Dermis microvascular lymphatic vessel endothelial cell (primary cell): Measurements from ENCODE around the gene RSF1. TPM values are rescaled to one million over a fixed set of nuclear protein-coding genes. Genes with fewer than 3 reads are reported as not detected.

Source experiments
- DNase-seq, 2 donors: peaks; one replicate each; pipeline versions ENCODE4 v3.0.0 to v3.0.0-alpha.2; 2010; ENCODE audit warnings: low read depth in 2 of 2
- total RNA-seq: library from RNA; depleted of rRNA; stranded (reverse); fragments of >200 nt; gene quantifications from 2 replicates; pipeline ENCODE4 v1.2.1, GENCODE V29; 2014

The RSF1 gene
- total RNA-seq, 1 donor from 2014 or later, result 12.8 TPM

DNA sequence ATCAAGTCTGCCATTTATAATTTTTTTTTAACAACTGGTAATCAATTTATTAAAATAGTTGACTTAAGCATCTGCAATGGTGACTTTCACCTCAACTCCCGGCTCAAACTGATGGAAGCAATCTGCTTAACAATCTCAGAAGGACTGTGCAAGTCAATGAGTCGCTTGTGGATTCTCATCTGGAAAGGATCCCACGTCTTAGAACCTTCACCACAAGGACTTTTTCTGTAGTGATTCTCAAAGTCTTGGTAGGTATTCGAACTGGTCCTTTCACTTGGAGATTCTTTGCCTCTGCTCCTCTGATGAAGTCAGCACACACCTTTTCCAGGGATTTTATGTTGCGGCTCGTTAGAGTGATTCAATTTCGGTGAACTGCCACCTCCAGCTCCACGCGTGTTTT lies 7.3 kb downstream of the RSF1 start:
- DNase-seq, result no peak

DNA sequence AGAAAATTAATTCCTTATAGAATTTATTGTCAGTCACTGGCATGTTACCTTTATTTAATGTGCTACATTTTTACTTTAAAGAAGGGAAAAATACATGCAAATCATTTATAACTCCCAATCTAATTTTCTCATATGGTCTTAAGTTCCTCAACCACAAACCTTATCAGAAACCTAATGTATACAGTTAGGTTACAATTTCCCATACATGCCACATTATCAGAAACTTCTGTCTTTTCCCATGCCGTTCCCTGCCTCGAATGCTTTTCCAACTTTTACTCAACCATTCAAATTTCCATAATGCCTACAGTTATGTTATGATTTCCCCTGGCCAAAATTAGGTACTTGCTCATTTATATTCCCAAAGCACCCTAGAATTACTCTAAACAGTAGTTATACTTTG lies 13.5 kb downstream of the RSF1 start:
- no peak for DNase-seq

DNA sequence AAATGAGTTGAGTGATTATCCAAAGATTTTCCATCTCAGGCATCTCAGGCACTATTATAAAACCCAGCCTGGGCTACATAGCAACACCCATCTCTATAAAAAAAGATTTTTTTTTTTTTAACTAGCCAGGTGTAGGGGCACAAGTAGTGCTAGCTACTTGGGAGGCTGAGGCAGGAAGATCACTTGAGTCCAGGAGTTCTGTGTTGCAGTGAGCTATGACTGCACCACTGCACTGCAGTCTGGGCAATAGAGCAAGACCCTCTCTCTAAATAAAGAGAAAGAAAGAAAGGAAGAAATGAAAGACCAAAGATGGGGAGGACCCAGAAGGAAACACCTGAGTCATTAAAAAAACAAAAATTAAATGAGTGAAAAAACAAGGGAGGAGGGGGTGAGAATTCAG lies 14.1 kb downstream of the RSF1 start:
- no peak for DNase-seq

DNA sequence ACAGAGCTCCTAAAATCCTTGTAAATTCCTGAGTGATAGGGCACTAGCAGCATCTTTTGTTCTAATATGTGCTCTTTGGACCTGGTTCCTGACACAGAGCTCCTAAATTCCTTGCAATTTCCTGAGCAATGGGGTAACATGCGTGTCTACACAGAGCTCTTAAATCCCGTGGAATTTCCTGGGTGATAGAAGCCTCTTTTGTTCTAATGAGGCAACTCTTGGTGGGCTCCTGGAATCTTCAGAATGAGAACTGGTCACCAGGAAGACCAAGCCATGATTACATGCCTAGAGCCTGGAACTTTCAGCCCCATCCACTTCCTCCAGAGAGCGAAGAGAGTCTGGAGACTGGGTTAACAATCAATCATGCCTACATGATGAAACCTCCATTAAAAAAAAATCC lies 19.0 kb downstream of the RSF1 start:
- DNase-seq, result no peak

DNA sequence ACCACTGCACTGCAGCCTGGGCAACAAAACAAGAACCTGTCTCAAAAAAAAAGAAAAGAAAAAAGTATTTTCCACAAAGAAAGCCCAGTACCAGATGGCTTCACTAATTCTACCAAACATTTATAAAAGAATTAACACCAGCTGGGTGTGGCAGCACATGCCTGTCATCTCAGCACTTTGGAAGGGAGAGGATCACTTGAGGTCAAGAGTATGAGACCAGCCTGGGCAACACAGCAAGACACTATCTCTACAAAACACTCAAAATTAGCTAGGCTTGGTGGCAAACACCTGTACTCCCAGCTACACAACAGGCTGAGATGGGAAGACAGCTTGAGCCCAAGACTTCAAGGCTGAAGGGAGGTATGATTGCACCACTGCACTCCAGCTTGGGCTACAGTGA lies 20.1 kb downstream of the RSF1 start:
- no peak for DNase-seq

DNA sequence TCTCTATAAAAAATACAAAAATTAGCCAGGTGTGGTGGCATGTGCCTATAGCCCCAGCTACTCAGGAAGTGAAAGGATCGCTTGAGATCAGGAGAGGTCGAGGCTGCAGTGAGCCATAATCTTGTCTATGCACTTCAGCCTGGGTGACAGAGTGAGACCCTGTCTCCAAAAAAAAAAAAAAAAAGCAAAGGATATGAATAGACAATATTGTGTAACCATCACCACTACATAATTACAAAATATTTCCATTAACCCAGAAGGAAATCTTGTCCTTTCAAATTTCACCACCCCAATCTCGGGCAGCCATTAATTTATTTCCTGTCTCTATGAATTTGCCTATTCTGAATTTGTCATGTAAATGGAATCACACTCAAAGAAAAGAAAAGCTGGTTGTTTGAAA lies 21.2 kb downstream of the RSF1 start:
- DNase-seq, result no peak

DNA sequence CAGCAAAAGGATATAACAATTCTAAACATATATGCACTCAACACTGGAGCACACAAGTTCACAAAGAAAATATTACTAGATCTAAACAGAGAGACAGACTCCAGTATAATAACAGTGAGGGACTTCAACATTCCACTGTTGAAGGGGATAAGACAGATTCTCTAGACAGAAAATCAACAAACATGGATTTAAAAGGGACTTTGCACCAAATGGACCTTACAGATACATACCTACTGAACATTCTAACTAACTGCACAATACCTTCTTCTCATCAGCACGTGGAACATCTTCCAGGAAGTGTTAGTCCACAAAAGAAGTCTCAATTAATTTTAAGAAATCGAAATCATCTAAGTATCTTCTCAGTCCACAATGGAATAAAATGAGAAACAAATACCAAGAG lies 26.6 kb downstream of the RSF1 start:
- DNase-seq, result no peak

DNA sequence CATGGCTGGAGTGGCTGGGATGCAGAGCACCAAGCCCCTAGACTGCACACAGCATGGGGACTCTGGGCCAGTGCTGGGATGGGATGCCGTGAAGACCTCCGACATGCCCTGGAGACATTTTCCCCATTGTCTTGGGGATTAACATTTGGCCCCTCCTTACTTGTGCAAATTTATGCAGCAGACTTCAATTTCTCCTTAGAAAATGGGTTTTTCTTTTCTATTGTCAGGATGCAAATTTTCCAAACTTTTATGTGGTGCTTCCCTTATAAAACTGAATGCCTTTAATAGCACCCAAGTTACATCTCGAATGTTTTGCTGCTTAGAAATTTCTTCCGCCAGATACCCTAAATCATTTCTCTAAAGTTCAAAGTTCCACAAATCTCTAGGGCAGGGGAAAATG lies 29.2 kb downstream of the RSF1 start:
- no peak for DNase-seq

DNA sequence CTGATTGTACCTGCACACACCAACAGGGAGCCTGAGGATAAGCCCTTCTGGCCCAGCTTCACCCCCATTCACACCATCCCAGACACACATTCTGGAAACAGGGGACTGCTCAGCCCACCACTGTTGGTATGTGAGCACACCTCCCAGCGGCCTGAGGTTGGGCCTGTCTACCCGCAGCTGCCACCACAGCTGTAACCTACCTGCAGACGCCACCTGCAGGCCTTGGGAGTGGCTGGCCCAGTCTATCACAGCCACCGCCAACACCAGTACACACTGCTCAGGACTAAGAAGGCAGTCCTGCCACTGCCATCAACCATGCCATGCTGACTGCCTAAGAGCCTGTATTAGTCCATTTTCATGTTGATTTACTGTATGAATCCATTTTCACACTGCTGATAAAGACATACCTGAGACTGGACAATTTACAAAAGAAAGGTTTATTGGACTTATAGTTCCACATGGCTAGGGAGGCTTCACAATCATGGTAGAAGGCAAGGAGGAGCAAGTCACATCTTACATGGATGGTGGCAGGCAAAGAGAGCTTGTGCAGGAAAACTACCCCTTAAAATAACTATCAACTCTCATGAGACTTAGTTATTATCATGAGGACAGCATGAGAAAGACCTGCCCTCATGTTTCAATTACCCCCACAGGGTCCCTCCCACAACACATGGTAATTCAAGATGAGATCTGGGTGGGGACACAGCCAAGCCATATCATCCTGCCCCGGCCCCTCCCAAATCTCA lies 30.6 kb downstream of the RSF1 start:
- DNase-seq, result no peak

DNA sequence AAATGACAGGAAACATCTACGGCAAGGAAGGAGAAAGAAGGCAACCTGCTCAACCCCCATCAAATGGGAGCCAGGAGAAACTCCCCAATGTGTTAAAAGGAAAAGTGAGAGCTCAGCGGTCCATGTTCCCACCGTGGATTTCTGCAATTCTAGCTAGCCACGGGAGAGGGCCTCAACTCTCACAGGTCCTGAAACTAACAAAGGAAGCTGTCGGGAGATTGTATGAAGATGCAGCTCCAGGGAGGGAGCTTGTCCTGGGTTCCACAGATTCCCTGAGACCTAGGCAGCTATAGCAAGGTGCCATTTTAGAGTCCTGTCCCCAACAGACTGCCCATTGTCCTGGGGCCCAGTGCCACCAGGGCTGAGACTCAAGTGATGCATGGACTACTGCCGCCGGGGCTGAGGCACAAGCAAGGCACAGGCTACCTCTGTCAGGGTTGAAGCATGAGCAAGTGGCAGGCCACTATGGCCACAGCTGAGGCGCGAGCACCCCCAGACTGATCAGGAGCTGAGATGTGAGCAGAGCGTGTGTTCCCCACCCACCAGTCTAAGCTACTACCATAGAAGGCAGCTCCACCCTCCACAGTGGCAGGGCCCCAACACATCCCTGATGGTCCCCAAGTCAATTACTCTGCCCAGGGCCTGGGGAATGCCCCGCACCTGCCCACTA lies 31.3 kb downstream of the RSF1 start:
- DNase-seq, result no peak

DNA sequence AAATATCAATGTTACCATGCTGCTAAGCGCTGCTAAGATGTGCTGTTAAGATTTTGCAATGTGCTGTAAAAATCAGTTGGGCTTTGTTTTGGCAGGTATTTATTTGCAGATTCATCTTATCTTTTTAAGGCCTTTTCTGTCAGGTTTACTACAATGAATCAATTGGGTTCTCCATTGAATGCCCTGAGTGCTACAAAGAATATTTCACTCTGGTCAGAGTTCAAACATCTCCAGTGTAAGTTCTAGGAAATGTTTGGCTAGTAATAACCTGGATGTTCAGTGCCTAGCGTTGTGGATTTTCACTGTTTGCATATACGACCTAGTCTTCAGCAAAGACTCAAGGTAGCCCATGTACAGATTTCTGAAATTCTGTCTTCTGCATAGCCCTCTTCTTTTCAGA lies 36.0 kb downstream of the RSF1 start:
- no peak for DNase-seq

DNA sequence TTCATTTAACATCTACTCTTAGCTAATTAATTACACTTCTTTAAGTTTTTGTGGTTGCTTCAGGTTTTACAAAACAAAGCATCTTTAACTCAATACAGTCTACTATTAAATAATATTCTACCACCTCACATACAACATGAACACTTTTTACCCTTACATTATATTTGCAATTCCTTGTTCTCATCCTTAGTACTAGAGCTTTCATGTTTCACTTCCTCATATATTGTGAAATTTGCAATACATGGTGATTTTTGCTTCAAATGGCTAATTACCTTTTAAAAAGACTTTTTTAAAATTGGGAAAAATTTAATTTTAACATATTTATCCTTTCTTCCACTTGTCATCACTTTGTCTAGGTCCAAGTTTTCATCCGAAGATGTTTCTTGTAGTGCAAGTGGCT lies 37.5 kb downstream of the RSF1 start:
- DNase-seq, result no peak

DNA sequence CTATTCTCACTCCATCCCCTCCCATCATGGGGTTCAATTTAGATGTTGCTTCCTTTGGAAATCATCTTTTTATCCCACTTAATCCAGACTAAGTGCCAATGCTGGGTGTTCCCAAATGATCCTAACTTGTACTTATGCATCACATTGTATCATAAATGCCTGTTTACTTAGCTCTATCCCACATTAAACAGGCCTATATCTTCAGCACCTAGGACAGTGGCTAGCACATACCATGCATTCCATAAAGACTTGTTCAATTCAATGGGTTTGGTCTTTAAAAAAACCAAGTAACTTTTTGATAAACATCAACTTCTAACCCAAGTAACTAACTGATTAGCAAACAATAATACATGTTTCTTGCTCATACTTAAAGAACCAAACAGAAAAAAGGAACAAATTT lies 40.6 kb downstream of the RSF1 start:
- peak; percentile 20 to 46 for DNase-seq

DNA sequence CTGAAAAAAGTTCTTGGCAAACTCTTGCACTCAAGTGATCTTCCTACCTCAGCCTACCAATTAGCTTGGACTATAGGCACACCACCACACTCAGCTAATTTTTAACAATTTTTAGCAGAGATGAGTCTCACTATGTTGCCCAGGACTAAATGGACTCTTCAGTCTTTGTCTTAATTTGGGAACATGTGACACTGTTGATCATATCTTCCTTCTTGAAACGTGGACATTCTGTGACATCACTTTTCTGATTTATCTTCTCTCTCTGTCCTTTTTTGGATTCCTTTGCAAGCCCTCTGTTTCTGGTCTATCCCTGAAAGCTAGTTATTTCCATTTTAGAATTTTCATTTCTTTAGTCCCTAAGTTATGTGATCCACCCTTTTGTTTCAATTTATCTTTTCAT lies 42.0 kb downstream of the RSF1 start:
- DNase-seq, result no peak

DNA sequence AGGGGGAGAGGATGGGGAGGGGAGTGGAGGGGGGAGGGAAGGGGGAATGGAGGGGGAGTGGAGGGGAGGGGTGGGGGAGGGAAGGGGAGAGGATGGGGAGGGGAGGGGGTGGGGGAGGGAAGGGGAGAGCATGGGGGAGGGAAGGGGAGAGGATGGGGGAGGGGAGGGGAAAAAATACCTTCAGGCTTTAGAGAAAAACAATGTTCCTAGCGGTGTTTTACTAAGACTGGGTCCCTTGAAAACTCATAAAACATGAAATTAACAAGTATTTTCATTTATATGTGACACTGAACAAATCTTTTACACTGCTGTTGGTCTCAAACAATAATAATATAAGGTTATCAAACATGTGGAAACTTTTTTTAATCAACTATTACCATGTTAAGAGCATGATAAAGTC lies 42.4 kb downstream of the RSF1 start:
- no peak for DNase-seq

DNA sequence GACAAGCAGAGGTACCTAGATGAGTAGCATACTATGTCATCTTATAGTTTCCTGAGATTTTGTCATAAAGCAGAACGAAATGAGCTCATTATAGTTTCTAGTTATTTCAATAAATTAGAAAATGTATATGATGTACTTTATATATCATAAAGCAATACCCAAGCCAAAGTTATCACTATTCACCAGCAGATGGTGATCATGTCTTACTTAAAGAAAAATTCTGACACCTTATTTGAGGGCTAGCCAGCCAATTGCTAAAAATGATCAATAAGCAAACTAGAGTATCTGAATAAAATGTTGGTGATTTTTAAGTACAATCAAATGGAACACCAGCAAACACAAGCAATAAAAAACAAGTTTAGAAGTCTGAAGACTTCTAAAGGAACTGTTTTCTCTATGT lies 44.1 kb downstream of the RSF1 start:
- DNase-seq, result peak in 1 of 2 donors; percentile 43

DNA sequence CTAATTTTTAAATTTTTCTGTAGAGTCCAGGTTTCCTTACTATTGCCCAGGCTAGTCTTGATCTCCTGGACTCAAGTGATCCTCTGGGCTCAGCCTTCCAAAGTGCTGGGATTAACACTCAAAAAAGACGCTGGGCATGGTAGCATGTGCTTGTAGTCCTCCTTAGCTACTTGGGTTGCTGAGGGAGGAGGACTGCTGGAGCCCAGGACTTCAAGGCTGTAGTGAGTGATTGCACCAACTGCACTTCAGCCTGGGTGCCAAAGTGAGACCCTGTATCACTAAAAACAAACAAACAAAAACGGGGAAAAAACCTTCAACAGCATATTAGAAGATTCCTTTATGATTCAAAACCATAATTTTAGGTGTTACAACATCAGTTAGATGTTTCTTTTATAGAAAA lies 44.6 kb downstream of the RSF1 start:
- no peak for DNase-seq

DNA sequence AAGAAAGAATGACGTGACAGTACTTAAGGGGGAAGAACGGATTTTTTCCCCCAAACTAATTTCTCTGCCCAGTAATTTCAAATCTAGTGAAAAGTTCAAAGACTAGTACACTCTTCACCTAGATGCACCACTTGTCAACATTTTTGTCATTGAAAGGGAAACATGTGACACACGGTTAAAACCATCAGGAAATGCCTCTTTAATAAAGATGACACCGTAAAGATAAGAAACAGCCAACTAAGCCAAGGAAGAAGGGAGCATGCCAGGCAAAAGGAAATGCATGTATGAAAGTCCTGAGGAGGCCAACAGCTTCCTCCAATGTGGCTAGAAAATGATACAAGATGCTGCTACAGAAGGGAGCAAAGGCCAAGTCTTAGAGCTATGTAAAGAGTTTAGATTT lies 49.4 kb downstream of the RSF1 start:
- no peak for DNase-seq

DNA sequence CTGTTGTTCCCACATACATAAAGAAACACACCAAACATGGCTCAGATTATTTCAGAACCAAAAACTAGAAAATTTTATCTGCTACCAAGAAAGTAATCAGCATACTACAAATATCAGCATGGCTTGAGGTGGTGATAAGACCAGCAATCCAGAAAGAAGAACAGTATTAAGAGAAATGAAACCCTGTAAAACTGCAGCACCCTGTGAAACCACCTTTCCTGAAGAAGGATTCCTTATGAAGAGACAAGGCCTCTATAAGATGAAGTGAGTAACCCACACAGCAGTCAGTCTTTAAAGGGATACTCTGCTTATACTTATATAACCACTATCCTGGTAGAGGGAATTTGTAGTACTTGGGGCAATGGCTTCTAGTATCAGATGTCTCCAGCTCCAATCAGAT lies 49.9 kb downstream of the RSF1 start:
- DNase-seq, result no peak

DNA sequence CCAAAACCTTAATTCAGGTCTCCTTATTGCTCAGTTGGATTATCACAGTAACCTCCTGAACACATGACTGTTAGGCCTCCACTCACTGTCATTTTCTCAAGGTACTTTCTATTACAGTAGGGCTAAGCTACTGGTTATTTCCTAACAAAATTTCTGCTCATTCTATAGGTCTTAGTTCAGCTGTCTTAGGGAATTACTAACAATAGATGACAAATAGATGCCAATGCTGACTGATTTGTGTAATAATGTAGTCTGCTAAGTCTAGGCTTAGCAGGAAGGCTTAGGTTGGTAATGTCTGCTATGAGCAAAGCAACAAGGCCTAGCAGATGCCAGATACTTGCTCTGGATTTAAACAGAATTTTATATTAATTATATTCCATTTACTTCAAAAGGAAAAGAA lies 58.1 kb downstream of the RSF1 start:
- no peak for DNase-seq

DNA sequence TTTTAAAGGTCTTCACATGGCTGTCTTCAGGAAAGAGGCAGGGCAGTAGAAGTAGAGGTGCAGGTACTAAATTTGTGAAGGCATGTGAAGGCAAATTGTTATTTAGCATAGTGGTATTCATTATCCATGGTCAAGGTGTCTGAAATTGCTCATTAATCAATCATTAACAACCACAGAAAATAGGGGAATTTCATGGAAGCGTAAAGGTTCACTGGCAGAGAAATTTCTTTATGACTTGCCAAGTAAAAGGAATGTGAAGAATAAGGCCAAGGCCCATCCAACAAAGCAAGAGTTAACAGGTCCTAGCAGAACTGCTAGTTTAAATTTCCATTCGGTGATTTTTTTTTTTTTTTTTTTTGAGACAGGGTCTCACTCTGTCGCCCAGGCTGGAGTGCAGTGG lies 59.0 kb downstream of the RSF1 start:
- no peak for DNase-seq

DNA sequence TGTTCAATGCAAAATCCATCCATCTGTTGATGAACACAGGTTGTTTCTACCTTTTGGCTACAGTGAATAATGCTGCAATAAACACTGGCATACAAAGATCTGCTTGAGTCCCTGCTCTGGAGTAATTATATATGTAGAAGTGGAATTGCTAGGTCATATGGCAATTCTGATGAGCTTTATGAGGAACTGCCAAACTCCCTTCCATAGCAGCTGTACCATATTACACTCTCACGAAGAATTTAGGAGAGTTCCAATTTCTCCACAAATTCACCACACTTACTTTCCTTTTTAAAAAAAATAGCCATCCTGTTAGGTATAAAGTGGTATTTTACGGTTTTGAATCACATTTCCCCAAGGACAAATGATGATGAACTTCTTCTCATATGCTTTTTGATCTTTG lies 62.2 kb downstream of the RSF1 start:
- DNase-seq, result no peak

DNA sequence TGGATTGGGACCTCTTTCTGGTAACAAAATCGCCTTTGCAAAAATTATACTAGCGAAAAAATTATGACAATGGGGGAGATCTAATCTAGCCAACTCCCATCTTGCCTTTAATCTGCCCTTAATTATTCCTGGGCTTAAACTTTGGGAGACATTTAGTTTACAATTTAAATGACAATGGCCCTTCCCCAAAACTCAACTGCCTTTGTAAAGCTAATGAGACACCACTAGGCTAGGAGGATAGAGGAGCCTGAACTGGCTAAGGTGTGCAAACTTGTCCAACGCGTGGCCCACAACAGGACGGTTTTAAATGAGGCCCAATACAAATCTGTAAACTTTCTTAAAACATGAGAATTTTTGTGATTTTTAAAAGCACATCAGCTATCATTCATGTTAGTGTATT lies 67.3 kb downstream of the RSF1 start:
- DNase-seq, result no peak

DNA sequence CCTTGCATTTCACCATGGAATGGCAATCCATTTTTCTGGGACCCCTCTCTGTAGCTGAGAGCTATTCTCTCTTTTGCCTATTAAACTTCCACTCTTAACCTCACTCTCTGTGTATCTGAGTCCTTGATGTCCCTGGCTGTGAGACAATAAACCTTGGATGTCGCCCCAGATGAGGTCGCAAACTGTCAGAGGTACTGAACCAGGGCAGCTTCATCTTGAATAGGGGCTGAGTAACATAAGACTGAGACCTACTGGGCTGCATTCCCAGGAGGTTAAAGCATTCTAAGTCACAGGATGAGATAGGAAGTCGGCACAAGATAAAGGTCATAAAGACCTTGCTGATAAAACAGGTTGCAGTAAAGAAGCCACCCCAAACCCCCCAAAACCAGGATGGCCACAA lies 68.0 kb downstream of the RSF1 start:
- no peak for DNase-seq
